Eye (tissue), 1 donor: ENCODE measurements around the gene KLHL30.

Source experiments
- DNase-seq: peaks from one replicate; pipeline ENCODE4 v3.0.0-alpha.2; 2015

KLHL30 gene, protein sequence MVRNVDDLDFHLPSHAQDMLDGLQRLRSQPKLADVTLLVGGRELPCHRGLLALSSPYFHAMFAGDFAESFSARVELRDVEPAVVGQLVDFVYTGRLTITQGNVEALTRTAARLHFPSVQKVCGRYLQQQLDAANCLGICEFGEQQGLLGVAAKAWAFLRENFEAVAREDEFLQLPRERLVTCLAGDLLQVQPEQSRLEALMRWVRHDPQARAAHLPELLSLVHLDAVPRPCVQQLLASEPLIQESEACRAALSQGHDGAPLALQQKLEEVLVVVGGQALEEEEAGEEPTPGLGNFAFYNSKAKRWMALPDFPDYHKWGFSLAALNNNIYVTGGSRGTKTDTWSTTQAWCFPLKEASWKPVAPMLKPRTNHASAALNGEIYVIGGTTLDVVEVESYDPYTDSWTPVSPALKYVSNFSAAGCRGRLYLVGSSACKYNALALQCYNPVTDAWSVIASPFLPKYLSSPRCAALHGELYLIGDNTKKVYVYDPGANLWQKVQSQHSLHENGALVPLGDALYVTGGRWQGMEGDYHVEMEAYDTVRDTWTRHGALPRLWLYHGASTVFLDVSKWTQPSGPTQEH

DNA sequence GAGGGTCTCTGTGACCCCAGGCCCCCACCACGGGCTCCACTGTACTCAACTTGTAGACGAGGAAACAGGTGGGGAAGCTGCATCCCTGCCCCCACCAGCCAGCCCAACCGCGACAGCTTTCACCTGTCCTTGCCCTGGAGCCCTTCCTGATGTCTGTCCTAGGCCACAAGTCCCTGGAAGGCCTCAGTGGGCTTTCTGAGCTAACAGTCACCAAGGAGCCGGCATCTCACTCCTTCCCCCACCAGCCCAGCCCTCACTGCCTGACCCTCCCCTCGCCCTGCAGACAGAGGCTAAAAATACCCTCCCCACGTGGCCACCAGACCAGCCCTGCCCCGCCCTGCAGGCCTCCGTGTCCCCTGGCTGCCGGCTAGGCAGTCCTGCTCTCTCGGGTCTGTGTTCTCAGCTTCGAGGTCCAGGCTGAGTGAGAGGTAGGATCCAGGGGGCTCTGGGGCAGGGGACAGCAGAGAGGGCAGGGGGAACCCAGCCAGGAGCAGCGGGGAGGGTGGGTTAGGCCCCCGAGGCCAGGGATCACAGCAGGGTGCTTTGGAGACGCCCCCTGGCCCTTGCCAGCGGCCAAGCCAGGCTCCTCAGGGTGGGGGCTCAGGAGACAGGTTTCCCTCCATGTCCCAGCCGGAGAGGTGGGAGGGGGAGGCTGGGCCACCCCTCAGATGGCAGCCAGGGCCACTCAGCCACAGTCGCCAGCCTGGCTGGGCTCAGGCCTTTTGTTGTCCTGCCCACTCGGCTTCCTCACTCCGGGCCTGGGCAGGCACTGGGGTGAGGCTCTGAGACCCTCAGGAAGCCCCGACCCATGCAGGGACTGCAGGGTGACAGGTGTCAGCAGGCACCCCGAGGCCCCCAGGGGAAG, at the start of gene KLHL30:
KLHL30 (plus strand) TSS at position 338 of the 865 bp plus-strand sequence. CDS start 2,087 bp downstream, outside the sequence.
- DNase-seq: no peak

DNA sequence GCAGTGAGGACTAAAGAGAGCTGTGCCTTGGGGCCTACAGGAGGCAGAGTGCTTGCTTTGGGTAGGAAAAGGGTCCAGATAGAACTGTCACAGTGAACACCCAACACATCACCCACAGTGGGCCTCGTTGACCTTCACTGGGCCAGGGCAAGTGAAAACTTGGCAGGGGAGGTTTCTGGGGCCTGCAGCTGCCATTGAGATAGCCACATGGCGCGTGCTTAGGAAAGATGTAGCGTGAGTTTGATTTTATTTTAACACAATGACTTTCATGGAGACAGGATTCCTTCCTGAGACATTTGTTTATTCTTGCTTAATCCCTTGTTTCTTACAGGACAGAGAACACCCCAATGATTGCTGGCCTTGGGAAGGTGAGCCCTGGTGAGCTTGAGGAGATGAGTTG, 47.6 kb upstream of the KLHL30 start:
- DNase-seq: no peak

DNA sequence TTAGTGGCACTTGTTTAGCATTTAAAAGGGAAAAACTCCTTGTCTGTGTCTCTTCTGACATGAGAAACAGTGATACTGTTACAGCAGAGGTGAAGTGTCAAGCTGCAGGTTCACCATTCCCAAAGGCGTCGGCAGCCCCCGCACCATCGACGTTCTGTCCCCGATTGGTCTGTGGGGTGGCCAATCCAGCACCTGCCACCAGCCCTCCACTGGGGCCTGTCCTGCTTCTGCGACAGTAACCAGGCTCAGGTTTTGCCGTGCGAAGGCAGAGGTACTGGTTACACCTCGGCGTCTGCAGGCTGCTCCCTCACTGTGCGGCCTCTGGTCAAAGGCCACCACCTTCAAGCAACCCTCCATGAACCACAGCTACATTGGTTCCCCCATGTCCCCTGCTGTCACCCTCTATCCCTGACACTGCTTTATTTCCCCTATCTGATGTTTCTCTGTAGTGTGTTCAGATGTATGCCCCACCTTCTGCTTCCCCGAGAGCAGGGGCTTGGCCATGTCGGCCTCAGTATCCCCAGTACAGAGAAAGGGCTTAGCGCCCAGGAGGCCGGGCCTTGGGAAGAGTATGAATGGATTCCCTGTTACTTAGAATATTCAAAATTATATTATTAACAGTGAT, 46.9 kb upstream of the KLHL30 start:
- DNase-seq: no peak

DNA sequence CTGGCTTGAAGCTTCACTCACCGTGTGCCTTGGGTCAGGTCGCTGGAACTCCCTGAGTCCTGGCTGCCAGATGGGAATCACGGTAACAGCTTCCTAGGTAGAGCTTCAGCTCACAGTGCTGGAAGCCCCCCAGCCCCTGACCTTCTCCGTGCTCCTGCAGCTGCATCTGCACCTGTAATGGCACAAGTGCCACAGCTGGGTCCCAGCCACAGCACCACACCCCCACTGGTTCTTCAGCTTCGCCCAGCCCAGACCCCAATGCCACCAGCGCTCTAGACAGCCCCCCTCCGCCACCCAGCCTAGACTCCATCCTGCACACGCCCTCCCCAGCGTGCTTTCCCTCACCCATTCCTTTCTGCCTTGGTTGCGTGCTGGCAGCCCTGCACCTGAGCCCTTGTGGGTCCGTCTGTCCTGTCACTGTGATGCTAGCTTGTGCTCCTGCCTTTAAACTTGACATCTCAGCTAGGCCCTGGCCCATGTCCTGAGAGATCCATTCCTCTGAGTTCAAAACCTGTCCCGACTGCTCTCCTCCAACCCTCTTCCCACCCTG, 45.9 kb upstream of the KLHL30 start:
- DNase-seq: no peak

DNA sequence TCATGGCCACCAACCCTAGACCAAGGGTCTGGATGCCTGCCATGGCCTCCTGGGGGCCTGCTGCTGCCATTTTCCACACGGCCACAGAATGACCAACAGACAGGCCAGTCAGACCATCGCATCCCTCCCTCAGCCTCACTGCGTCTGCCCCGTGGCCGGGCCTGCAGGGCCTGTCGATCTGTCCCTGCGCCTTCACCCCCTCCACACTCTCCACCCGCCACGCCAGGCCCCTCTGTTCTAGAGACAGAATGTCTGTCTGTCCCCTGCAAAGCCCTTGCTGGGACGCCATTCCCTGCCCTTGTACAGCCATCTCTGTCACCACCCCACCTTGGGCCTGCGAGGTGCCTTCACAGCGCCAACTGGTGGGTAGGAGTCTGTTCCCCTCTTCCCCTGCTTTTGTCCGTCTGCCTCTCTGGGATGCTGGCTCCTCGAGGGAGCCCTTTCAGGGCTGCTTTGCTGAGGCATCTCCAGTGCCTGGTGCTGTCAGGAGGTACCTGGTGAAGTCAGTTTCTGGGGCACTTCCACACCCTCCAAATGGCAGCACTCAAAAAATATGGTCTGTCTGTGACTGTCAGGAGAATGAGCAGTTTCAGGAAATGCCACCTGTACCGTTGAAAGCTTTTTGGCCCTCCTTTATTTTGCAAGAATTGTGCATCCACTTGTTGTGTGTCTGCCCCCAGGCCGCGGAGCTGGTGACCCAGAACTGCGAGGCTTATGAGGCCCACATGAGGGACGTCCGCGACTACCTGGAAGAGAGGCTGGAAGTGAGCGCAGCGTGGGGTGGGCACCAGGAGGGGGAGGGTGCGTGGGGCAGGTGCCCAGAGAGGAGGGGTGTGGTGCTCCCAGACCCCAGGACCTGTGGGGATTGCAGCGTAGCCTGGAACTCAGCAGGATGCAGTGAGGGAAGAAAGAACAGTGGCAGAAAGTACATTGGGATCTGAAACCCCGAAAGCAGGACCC, 45.0 kb upstream of the KLHL30 start:
- DNase-seq: no peak

DNA sequence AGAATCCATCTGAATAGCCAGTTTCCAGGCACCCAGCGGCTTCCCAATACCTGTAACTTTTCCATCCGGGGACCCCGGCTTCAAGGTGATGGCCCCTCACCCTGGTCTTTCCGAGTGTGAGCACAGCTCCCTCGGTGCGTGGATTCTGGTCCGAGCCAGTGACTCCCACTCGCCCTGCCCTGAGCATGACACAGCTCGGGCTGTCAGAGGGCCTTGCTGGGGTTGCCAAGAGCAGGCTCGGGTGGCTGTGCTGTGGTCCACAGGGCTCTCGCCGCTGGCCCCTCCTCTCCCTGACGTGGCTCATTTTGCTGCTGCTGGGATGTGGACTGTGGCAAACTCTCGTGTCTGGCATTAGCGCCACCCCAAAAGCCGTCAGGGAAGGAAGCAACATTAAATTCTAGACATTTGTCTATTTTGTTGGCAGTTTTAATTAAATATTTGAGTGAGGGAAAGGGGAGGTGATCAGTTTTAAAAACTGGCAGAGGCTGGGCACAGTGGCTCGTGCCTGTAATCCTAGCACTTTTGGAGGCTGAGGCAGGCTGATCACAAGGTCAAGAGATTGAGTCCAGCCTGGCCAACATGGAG, 43.9 kb upstream of the KLHL30 start:
- no peak for DNase-seq

DNA sequence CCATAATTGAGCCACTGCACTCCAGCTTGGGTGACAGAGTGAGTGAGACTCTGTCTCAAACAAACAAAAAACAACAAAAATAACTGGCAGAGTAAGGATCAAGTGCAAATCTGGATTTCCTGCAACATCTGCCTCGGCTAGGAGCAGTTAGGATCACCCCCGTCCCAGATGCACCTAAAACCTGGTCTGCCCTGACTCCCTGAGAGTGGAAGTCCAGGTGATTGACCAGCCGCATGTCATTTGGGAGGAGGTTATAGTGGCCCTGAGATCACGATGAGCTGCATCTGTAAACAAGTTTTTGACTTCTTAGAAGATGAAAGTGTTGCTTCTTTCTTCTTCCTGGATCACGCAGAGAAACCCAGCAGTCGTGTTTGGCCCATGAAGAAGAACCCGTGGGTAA, 43.3 kb upstream of the KLHL30 start:
- DNase-seq: no peak

DNA sequence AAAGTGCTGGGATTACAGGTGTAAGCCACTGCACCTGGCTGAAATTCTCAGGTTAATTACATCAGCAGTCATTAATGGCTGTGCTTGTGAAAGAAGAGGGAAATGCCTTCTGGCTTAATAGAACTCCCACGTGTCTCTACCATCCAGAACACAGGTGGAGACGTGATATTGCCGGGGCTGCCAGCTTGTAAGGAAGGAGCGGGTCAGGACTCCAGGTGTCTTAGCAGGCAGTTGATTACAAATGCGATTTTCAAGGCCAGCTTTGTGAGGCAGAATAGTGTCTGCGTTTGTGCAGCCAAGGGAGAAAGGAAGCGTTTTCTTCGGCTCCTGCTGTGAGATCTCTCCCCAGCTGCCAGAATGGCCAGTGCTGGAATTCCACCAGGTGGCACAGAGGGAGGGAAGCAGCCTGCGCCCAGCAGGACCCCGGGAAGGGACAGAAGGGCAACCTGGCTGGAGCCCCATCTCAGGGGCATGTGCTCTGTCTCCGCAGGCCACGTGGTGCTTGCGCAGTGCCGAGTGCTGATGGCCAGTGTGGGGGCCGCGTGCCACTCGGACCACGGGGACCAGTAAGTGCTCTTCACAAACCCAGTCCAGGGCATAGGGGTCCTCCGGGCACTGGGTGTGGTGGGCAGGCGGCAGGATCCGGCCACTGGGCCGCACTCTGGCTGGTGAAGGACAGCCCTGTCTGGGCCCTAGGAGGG, 42.0 kb upstream of the KLHL30 start:
- no peak for DNase-seq

DNA sequence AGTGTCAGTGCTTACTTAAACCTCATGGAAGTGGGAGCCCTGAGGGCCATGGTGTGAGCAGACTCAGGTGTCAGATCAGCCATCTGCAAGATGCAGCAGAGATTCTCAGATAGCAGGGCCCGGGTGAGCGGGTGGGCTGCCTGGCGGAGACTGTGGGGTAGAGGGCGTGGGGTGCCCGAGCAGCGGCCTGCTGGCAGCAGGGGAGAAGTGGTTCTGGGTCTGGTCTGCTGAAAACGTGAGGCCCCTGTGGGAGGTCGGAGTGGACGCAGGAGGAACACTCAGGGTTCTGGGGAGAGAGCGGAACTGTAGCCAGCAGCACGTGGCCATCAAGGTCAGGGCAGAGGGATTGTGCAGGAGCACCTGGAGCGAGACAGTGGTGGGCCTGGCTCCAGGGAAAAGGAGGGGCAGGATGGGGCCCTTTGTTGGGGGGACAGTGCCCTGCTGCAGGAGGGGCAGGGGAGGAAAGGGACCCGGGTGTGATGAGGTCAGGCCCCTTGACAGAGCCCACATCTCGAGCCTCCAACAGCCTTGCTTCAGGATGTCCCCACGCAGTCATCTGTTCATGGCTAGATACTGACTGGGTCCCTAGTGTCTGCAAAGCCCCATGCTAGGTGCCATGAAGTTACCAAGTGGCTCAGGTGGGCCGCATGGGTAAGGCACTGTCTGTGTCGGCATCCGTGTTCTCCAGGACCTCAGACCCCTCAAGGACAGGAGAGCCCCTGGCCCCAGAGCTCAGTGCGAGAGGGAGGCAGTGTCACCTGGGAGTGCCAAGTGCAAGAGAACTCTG, 41.1 kb upstream of the KLHL30 start:
- DNase-seq: no peak

DNA sequence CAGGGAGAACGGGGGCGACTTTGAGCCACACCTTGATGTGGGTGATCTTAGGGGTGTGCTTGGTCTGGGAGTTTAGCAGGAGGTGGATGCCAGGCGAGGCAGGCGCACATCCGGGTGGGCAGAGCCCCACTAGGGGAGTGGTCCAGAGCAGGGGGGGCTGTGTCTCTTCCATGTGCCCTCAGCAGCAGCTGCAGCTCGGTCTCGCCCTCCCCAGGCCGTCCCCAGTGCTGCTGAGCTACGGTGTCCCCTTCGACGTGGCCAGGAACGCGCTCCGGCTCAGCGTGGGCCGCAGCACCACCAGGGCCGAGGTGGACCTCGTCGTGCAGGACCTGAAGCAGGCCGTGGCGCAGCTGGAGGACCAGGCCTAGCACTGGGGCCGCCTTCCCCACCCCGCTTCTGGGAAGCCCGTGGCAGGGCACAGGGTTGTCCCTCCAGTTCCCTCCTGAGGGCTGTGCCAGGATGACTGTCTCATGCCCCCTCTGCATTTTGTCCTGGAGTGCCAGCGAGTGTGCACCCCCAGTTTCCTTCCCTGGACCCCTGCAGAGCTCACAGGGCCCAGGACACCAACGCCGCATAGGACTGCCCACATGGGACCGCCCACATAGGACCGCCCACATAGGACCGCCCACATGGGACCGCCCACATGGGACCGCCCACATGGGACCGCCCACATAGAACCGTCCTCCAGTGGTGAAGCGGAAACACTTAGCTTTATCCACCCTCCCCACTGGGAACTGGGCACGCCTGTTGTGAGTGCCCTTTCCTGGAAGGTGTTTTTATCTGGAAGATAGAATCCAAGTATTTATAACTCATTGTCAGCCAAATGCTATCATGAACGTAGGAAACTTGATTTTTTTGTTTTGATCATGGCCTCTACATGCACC, 40.2 kb upstream of the KLHL30 start:
- no peak for DNase-seq

DNA sequence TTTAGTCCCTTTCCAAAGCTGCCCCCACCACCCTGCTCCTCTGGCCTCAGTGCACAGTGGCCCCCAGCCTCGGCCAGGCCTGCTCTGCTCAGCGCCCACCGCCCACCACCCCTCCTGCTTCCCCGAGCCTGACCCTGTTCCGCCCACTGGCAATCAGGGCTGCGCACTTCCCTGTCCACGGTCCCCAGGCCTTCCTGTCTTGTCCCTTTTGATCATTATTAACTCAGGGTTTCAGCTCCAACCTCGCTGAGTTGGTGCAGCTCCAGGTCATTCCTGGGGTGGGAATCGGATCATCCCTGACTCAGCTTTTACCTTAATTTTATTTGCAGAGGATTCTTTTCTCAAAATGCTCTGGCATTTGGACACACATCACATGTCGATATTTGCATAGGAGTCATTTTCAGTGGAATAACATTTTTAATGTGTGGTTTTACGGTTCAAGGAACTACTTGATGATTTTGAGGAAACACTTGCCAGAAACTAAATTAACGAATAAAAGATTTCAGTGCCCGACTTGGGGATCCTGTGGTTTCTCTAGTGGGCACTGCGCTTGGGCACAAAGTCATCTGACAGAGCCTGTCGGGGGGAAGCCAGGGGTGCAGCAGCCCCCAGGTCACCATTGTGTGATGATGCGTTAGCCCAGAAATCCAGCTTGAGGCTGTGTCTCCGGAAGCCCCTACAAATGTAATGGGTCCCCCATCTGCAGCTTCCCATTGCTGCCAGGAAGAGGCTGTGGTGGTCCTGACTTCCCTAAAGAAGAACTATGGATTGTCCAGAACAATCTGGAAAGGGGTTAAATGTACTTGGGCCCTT, 39.4 kb upstream of the KLHL30 start:
- DNase-seq: no peak

DNA sequence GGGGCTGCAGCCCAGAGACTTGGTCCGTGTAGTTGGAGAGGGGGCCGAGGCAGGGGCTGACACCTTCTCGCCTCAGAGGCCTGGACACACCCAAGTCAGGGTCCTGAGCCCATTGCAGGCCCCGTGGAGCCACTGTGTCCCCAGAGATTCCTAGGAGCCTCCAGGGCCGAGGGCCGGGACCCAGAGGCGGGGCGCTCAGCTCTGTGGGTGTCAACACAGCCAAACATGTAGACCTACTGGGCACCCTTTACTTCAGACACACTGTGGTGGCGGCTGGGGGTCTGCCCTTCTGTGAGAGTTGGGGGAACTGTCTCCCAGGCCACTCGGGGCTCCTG, 38.8 kb upstream of the KLHL30 start:
- no peak for DNase-seq

DNA sequence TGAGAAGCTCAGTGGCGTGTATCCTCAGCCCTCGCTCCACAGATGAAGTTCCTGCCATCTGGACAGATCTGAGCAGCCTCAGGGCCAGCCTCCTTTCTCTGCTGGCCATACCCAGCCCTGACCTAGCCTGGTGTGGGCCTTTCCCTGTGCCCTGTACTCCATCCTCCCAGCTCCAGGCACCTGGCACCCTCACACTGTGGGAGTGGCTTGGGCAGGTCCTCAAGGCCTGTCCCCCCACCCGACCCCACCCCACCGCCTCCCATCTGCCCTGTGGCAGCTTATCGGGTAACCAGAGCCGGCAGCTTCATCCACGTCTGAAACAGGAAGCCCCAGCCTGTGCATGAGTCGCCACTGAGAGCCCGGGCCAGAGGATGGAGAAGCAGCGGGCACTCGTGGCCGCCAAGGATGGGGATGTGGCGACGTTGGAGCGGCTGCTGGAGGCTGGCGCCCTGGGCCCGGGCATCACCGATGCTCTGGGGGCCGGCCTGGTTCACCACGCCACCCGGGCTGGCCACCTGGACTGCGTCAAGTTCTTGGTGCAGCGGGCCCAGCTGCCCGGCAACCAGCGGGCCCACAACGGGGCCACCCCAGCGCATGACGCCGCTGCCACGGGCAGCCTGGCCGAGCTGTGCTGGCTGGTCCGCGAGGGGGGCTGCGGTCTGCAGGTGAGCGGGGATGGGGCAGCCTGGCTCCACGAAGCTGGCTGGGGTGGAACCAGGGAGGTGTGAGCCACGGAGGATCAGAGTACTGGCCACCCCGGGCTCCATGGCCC, 38.2 kb upstream of the KLHL30 start, which contains the start of gene ESPNL:
ESPNL (plus strand) TSS at position 292 of the 772 bp plus-strand sequence; CDS start at position 372, 80 bp downstream.
- no peak for DNase-seq

DNA sequence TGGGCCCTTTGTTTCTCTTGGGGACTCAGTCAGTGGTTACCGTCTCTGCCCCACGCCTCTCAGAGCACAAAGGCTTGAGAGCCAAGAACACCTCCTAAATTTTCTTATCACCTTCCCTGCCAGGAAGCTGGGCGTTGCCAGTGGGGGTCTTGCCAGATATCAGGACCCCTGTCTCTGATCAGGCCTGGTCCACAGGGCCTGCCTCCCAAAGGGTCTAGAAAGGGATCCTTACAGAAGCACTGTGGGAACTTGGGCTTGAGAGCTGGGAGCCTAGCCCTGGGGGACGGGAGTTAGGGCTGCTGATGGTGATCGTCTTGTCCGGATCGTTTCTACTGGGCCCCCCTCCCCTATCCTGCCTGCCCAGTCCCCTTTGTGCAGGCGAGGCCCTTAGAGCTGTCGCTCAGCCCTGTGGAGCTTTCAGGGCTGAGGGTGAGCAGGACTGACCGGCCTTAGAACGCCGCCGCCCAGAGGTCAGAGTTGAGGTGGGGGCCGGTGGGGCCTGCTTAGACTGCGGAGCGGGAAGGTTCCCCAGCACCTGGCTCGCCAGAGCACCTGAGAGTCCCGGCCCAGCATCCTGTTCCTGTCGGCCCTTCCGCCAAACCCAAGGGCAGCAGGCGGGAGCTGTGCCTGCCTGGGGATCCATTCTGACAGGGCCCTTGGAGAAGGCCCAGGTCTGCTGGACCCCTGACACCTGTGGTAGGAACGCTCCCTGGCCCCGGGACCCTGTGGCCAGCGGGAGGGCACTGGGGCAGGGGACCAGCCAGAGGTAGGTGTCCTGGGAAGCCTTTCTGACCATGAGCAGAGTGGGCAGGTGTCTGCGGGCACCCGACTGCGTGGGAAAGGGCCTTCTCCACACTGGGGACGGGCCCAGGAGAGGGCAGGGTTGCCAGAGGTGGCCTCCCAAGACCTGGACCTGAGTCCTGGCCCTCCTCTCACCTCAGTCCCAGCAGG, 37.4 kb upstream of the KLHL30 start:
- no peak for DNase-seq
